ENCODE results near the gene MITF. TPM values are rescaled to one million over a fixed set of nuclear protein-coding genes. Genes with fewer than 3 reads are reported as not detected.

MITF gene
- total RNA-seq, 1 experiment from 2014 or later, result 40.3 TPM

DNA sequence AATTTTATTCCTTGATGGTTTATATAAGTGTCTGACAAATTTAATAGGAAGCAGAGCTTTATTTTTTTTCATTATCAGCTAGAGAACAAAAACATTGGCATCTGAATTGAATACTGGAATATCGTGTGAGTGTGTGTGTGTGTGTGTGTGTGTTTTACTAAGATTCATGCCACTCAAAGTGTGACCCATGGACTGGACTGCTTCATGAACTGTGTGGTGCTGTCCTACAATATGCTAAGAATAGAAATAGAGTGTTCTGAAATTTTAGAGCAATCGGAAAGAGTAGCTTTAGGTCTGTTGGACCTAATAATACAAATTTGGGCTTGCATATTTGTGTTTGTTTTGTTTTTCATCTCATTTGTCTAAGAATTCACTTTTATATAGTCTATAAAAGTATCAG, 89.6 kb downstream of the MITF start:
- no TSS peak for BruUV-seq (replicated peaks)
- Mint-ChIP-seq H3K27ac (ENCODE audit: unreplicated experiment) (no peak overlapping the region), H3K9me3 (ENCODE audit: low read depth, unreplicated experiment) (no peaks in the 10 kb centered on the region), H3K27me3 (ENCODE audit: unreplicated experiment) (no peaks in the 10 kb centered on the region), H3K36me3 (ENCODE audit: insufficient read depth, unreplicated experiment) (no peaks in the 10 kb centered on the region), H3K4me3 (ENCODE audit: low read depth, unreplicated experiment) (no peak overlapping the region), H3K4me1 (ENCODE audit: low read depth, unreplicated experiment) (peaks cover 11% of the 10 kb centered on the region)
- TF ChIP-seq, protein P1, sequence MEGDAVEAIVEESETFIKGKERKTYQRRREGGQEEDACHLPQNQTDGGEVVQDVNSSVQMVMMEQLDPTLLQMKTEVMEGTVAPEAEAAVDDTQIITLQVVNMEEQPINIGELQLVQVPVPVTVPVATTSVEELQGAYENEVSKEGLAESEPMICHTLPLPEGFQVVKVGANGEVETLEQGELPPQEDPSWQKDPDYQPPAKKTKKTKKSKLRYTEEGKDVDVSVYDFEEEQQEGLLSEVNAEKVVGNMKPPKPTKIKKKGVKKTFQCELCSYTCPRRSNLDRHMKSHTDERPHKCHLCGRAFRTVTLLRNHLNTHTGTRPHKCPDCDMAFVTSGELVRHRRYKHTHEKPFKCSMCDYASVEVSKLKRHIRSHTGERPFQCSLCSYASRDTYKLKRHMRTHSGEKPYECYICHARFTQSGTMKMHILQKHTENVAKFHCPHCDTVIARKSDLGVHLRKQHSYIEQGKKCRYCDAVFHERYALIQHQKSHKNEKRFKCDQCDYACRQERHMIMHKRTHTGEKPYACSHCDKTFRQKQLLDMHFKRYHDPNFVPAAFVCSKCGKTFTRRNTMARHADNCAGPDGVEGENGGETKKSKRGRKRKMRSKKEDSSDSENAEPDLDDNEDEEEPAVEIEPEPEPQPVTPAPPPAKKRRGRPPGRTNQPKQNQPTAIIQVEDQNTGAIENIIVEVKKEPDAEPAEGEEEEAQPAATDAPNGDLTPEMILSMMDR (IDR thresholded peaks at IDR 0.05; ENCODE audit: unreplicated experiment), result no peak
- no peak for DNase-seq
- intact Hi-C loops (cut with micrococcal nuclease; ENCODE audit: unreplicated experiment), result no loop called here
- CTCF ChIA-PET, result no interaction called here

- Mint-ChIP-seq H3K4me1 (ENCODE audit: low read depth, unreplicated experiment) (peaks cover 11% of the 10 kb centered on the region), H3K36me3 (ENCODE audit: insufficient read depth, unreplicated experiment) (no peaks in the 10 kb centered on the region), H3K27me3 (ENCODE audit: unreplicated experiment) (no peaks in the 10 kb centered on the region), H3K27ac (ENCODE audit: unreplicated experiment) (no peak overlapping the region), H3K9me3 (ENCODE audit: low read depth, unreplicated experiment) (peaks cover 4% of the 10 kb centered on the region), H3K4me3 (ENCODE audit: low read depth, unreplicated experiment) (no peak overlapping the region)
- TF ChIP-seq, protein P1 (IDR thresholded peaks at IDR 0.05; ENCODE audit: unreplicated experiment), result no peak
- DNase-seq, result peak; percentile 9
- intact Hi-C loops (cut with micrococcal nuclease; ENCODE audit: unreplicated experiment), result no loop called here
- BruUV-seq (replicated peaks), result no TSS peak
- CTCF ChIA-PET, result interaction anchor here (0.6 to 0.7 kb wide), 2 partner anchors 16 to 17 kb away, joined by 3 to 4 read pairs; no protein-coding TSS in a partner anchor
These were observed 90.9 kb downstream of the MITF start for GRCh38 chr3:69830147-69830546.

DNA sequence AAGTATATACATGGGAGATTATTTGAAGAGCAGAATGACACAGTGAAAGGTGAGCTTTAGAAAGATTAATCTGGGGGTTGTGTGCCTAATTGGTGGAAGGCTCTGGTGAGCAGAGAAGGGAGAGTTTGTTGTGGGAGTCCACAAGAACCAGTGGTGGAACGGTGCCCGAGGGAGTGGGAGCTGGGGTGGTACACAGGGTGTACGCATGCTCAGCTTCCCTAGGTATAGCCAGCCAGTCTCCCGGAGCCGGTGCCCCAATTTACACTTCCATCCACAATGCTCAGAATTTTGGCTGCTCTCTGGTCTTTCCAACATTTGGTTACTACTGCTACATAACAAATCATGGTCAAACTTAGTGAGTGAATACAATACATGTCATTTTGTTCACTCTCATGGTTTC, 92.5 kb downstream of the MITF start:
- H3K36me3 Mint-ChIP-seq (ENCODE audit: insufficient read depth, unreplicated experiment), result no peaks in the 10 kb centered on the region
- peaks cover 11% of the 10 kb centered on the region for H3K4me1 Mint-ChIP-seq (ENCODE audit: low read depth, unreplicated experiment)
- DNase-seq, result no peak
- CTCF ChIA-PET, result no interaction called here
- BruUV-seq (replicated peaks), result no TSS peak
- intact Hi-C loops (cut with micrococcal nuclease; ENCODE audit: unreplicated experiment), result no loop called here
- H3K27ac Mint-ChIP-seq (ENCODE audit: unreplicated experiment), result no peak overlapping the region
- H3K4me3 Mint-ChIP-seq (ENCODE audit: low read depth, unreplicated experiment), result no peak overlapping the region
- no peaks in the 10 kb centered on the region for H3K27me3 Mint-ChIP-seq (ENCODE audit: unreplicated experiment)
- H3K9me3 Mint-ChIP-seq (ENCODE audit: low read depth, unreplicated experiment), result peaks cover 7% of the 10 kb centered on the region
- TF ChIP-seq, protein P1 (IDR thresholded peaks at IDR 0.05; ENCODE audit: unreplicated experiment), result no peak

GRCh38 chr3:69833591-69833990, 94.3 kb downstream of the MITF start:
- TF ChIP-seq, protein P1 (IDR thresholded peaks at IDR 0.05; ENCODE audit: unreplicated experiment), result no peak
- no peak overlapping the region for H3K4me3 Mint-ChIP-seq (ENCODE audit: low read depth, unreplicated experiment)
- H3K9me3 Mint-ChIP-seq (ENCODE audit: low read depth, unreplicated experiment), result peaks cover 7% of the 10 kb centered on the region
- intact Hi-C loops (cut with micrococcal nuclease; ENCODE audit: unreplicated experiment), result no loop called here
- H3K4me1 Mint-ChIP-seq (ENCODE audit: low read depth, unreplicated experiment), result peaks cover 11% of the 10 kb centered on the region
- BruUV-seq (replicated peaks), result no TSS peak
- DNase-seq, result no peak
- CTCF ChIA-PET, result no interaction called here
- no peaks in the 10 kb centered on the region for H3K36me3 Mint-ChIP-seq (ENCODE audit: insufficient read depth, unreplicated experiment)
- no peaks in the 10 kb centered on the region for H3K27me3 Mint-ChIP-seq (ENCODE audit: unreplicated experiment)
- H3K27ac Mint-ChIP-seq (ENCODE audit: unreplicated experiment), result no peak overlapping the region

All from Calu3 (cell line).